HCT116 (cell line): ENCODE results near the gene CDK9. TPM values are rescaled to one million over a fixed set of nuclear protein-coding genes. Genes with fewer than 3 reads are reported as not detected.

ENCODE experiments used
- ATAC-seq: fragments of 200-7000 bp; cut with Tn5 transposase; 2 replicates; pipeline ENCODE4 v1.9.1; 2020; ENCODE audit warnings: mild to moderate bottlenecking, moderate library complexity
- BruUV-seq: library from RNA; stranded (reverse); fragments of 400-500 nt; replicated peaks from 2 replicates; lab custom pipeline; 2021; lab: Mats Ljungman, UMichigan
- CTCF ChIA-PET: fragments of 300-600 bp; sonication (Branson Sonifier 250); formaldehyde crosslinking; loops from one replicate; lab custom pipeline; 2021; ENCODE audit warnings: antibody characterized with exemption; lab: Charles Lee
- POLR2A ChIA-PET: fragments of 300-600, 350-600 bp; sonication (Branson Sonifier 250); formaldehyde crosslinking; loops from one replicate; lab custom pipeline; 2021; ENCODE audit warnings: antibody characterized with exemption; lab: Charles Lee
- RAD21 ChIA-PET, 2 experiments: fragments of 300-600 bp; sonication (Branson Sonifier 250); formaldehyde crosslinking; loops; one replicate each; lab custom pipeline; 2023; ENCODE audit warnings: low total read pairs in 2 of 2; ENCODE audit not compliant: uncharacterized antibody in 2 of 2, unreplicated experiment in 2 of 2, low non-redundant PET in 1 of 2; lab: Charles Lee
- DNase-seq: peaks from one replicate; pipeline ENCODE4 v3.0.0-alpha.2; 2010; ENCODE audit warnings: low read depth, low spot score
- H2AFZ ChIP-seq: fragments of 200-600 bp; shearing (Covaris generic), sonication (generic); 2 replicates; pipeline ENCODE4 v1.6.1; 2017; ENCODE audit warnings: low read depth, mixed run types, mixed read lengths, antibody characterized with exemption, low read length; ENCODE audit not compliant: poor library complexity, severe bottlenecking
- H3K27ac ChIP-seq: 2 replicates; pipeline ENCODE4 v1.5.1; 2012; ENCODE audit warnings: low read depth, low read length
- H3K27me3 ChIP-seq: fragments of 200-600 bp; sonication (generic); 2 replicates; pipeline ENCODE4 v1.6.1; 2016; ENCODE audit warnings: mixed run types, low read length, mixed read lengths; ENCODE audit not compliant: insufficient read depth
- H3K36me3 ChIP-seq, 2 experiments: fragments of 200-500 bp in 1 of 2; fragments of 200-600 bp in 1 of 2; sonication (Bioruptor generic) in 1 of 2; sonication (generic) in 1 of 2; 2 replicates each; pipeline versions ENCODE4 v1.5.1 to v1.6.1; 2014 to 2016; ENCODE audit warnings: low read length in 2 of 2, inconsistent platforms in 1 of 2, mixed read lengths in 1 of 2, mixed run types in 1 of 2; ENCODE audit not compliant: insufficient read depth in 2 of 2, control insufficient read depth in 1 of 2
- H3K4me1 ChIP-seq, 2 experiments: fragments of 200-600 bp in 1 of 2; sonication (generic) in 1 of 2; 2 replicates each; pipeline versions ENCODE4 v1.5.1 to v1.6.1; 2012 to 2017; ENCODE audit warnings: low read length in 2 of 2, inconsistent platforms in 1 of 2, mild to moderate bottlenecking in 1 of 2, mixed read lengths in 1 of 2, mixed run types in 1 of 2, moderate library complexity in 1 of 2; ENCODE audit not compliant: insufficient read depth in 2 of 2, control insufficient read depth in 1 of 2
- H3K4me2 ChIP-seq: fragments of 200-600 bp; sonication (generic); 2 replicates; pipeline ENCODE4 v1.6.1; 2017; ENCODE audit warnings: mixed run types, low read length, mixed read lengths
- H3K4me3 ChIP-seq, 2 experiments: fragments of 200-600 bp in 1 of 2; sonication (generic) in 1 of 2; replicated peaks in 1 of 2; 2 replicates each; pipeline ENCODE4 v1.5.1; 2011 to 2016; ENCODE audit warnings: low read length in 2 of 2, control low read depth in 1 of 2, low read depth in 1 of 2, mild to moderate bottlenecking in 1 of 2, mixed read lengths in 1 of 2, mixed run types in 1 of 2
- H3K79me2 ChIP-seq: fragments of 200-600 bp; sonication (generic); 2 replicates; pipeline ENCODE4 v1.6.1; 2017; ENCODE audit warnings: mild to moderate bottlenecking, mixed run types, low read length, moderate library complexity, mixed read lengths; ENCODE audit not compliant: insufficient read depth
- H3K9ac ChIP-seq: fragments of 200-600 bp; sonication (generic); 2 replicates; pipeline ENCODE4 v1.6.1; 2016; ENCODE audit warnings: low read length, mixed read lengths
- H3K9me2 ChIP-seq: fragments of 200-600 bp; sonication (generic), shearing (Covaris generic); 2 replicates; pipeline ENCODE4 v1.6.1; 2017; ENCODE audit warnings: mixed run types, mild to moderate bottlenecking, moderate library complexity; ENCODE audit not compliant: insufficient read depth
- H3K9me3 ChIP-seq, 2 experiments: fragments of 200-500 bp in 1 of 2; fragments of 200-600 bp in 1 of 2; sonication (Bioruptor generic) in 1 of 2; sonication (generic) in 1 of 2; 2 replicates each; pipeline ENCODE4 v1.6.1; 2014 to 2017; ENCODE audit warnings: low read length in 2 of 2, mixed read lengths in 2 of 2, inconsistent platforms in 1 of 2, low read depth in 1 of 2, mild to moderate bottlenecking in 1 of 2, mixed run types in 1 of 2, moderate library complexity in 1 of 2; ENCODE audit not compliant: control insufficient read depth in 1 of 2, insufficient read depth in 1 of 2
- H4K20me1 ChIP-seq: fragments of 200-600 bp; sonication (generic), shearing (Covaris generic); 2 replicates; pipeline ENCODE4 v1.6.1; 2017; ENCODE audit warnings: mixed run types, mild to moderate bottlenecking, moderate library complexity; ENCODE audit not compliant: insufficient read depth
- ATF3 ChIP-seq: IDR thresholded peaks from 2 replicates; pipeline ENCODE4 v1.6.1; 2012
- CEBPB ChIP-seq: IDR thresholded peaks from 2 replicates; pipeline ENCODE4 v1.6.1; 2012; ENCODE audit warnings: low read depth
- CTCF ChIP-seq, 3 experiments: fragments of 200-600 bp in 1 of 3; sonication (generic) in 1 of 3; IDR thresholded peaks in 2 of 3; conservative IDR thresholded peaks in 1 of 3; 2 replicates each; pipeline ENCODE4 v1.5.1; 2012 to 2017; ENCODE audit warnings: low read depth in 2 of 3, low read length in 2 of 3, antibody characterized with exemption in 1 of 3, borderline replicate concordance in 1 of 3, control low read depth in 1 of 3, mild to moderate bottlenecking in 1 of 3, mixed read lengths in 1 of 3, mixed run types in 1 of 3, moderate library complexity in 1 of 3; ENCODE audit not compliant: insufficient read depth in 1 of 3
- EGR1 ChIP-seq: IDR thresholded peaks from 2 replicates; pipeline ENCODE4 v1.6.1; 2012; ENCODE audit warnings: low read depth
- ELF1 ChIP-seq: IDR thresholded peaks from 2 replicates; pipeline ENCODE4 v1.6.1; 2012; ENCODE audit warnings: low read depth, borderline replicate concordance
- EZH2phosphoT487 ChIP-seq: fragments of 200-600 bp; IDR thresholded peaks from 2 replicates; pipeline ENCODE4 v1.6.1; 2018; ENCODE audit warnings: antibody characterized with exemption, borderline replicate concordance
- FOSL1 ChIP-seq: IDR thresholded peaks from 2 replicates; pipeline ENCODE4 v1.6.1; 2012; ENCODE audit warnings: low read depth
- MAX ChIP-seq: IDR thresholded peaks from 2 replicates; pipeline ENCODE4 v1.6.1; 2012
- RAD21 ChIP-seq: IDR thresholded peaks from 2 replicates; pipeline ENCODE4 v1.6.1; 2012; ENCODE audit warnings: low read depth, mild to moderate bottlenecking
- REST ChIP-seq: IDR thresholded peaks from 2 replicates; pipeline ENCODE4 v1.6.1; 2012; ENCODE audit warnings: low read depth
- SIN3A ChIP-seq: IDR thresholded peaks from 2 replicates; pipeline ENCODE4 v1.6.1; 2012; ENCODE audit warnings: low read depth
- SRF ChIP-seq: IDR thresholded peaks from 2 replicates; pipeline ENCODE4 v1.6.1; 2012; ENCODE audit warnings: low read depth
- TCF7L2 ChIP-seq: IDR thresholded peaks from 2 replicates; pipeline ENCODE4 v1.7.0; 2011; ENCODE audit warnings: borderline replicate concordance, inconsistent platforms; ENCODE audit not compliant: insufficient read depth, insufficient read length; ENCODE audit errors: extremely low read depth
- ZBTB33 ChIP-seq: IDR thresholded peaks from 2 replicates; pipeline ENCODE4 v1.6.1; 2011; ENCODE audit warnings: mild to moderate bottlenecking, low read length, moderate library complexity; ENCODE audit not compliant: insufficient replicate concordance; ENCODE audit errors: extremely low read depth
- ZFX ChIP-seq: fragments of 450-650 bp; IDR thresholded peaks from 2 replicates; pipeline ENCODE4 v1.6.1; 2017
- ZNF274 ChIP-seq: fragments of 200-500 bp; sonication (Bioruptor generic); IDR thresholded peaks from 2 replicates; pipeline ENCODE4 v1.6.1; 2014; ENCODE audit warnings: mild to moderate bottlenecking, low read depth, low read length, inconsistent platforms
- intact Hi-C: fragments of 100-400 bp; cut with micrococcal nuclease; formaldehyde crosslinking; loops from 2 replicates; pipeline ENCODE4 v1.10.0; 2022
- total RNA-seq: library from RNA; stranded (reverse); gene quantifications from one replicate; pipeline ENCODE4 v1.2.1, GENCODE V29; 2021; ENCODE audit not compliant: unreplicated experiment

The CDK9 gene
- total RNA-seq, 1 experiment from 2014 or later, result 102 TPM

GRCh38 chr9:127817881-127818434, 32.1 kb downstream of the CDK9 start:
- H2AFZ ChIP-seq, result no peak overlapping the region
- RAD21 ChIA-PET, result no interaction called here
- no peaks in the 10 kb centered on the region for H4K20me1 ChIP-seq
- no TSS peak for BruUV-seq
- H3K27me3 ChIP-seq, result no peaks in the 10 kb centered on the region
- POLR2A ChIA-PET, result interaction anchor here (1.1 kb wide), 1 partner anchor 103 kb away, joined by 3 read pairs; no protein-coding TSS in a partner anchor
- no peak overlapping the region for H3K4me2 ChIP-seq
- H3K9me2 ChIP-seq, result no peaks in the 10 kb centered on the region
- H3K36me3 ChIP-seq, result peaks cover 12 to 13% of the 10 kb centered on the region in 2 experiments; a peak in 3 of 4 replicates
- no peaks in the 10 kb centered on the region for H3K79me2 ChIP-seq
- H3K9ac ChIP-seq, result no peak overlapping the region
- no peak for DNase-seq
- no peak for TF ChIP-seq EGR1
- TF ChIP-seq ZFX, result no peak
- TF ChIP-seq ZNF274, result no peak
- no peak for TF ChIP-seq SIN3A
- TF ChIP-seq CEBPB, result no peak
- TF ChIP-seq REST, result no peak
- TF ChIP-seq ZBTB33, result no peak
- TF ChIP-seq EZH2phosphoT487, result no peak
- no peak for TF ChIP-seq CTCF (IDR thresholded peaks at IDR 0.05 in 2 of 3, conservative IDR thresholded peaks at IDR 0.05 in 1 of 3; ENCODE audit: borderline replicate concordance in 1 of 3, insufficient read depth in 1 of 3, low read depth in 2 of 3, low read length in 2 of 3)
- no peak for TF ChIP-seq ELF1
- no peak for TF ChIP-seq TCF7L2
- no peak for TF ChIP-seq FOSL1
- TF ChIP-seq MAX, result no peak
- no peak for TF ChIP-seq RAD21
- TF ChIP-seq ATF3, result no peak
- no peak for TF ChIP-seq SRF
- TF ChIP-seq, all 23 proteins: peak for 0
- CTCF ChIA-PET, result no interaction called here
- Histone ChIP-seq H3K4me3 (no peak overlapping the region), H3K27ac (no peak overlapping the region), H3K9me3 (no peaks in the 10 kb centered on the region), H3K4me1 (no peaks in the 10 kb centered on the region)
- ATAC-seq, result no peak
- intact Hi-C loops, result no loop called here
